HG03097 (cell line): ENCODE results near the gene STK39.

ENCODE experiments used
- ATAC-seq: cut with Tn5 transposase; IDR thresholded peaks from one replicate; pipeline ENCODE4 v1.9.1; 2021; ENCODE audit not compliant: unreplicated experiment, low FRiP score

Gene STK39

DNA sequence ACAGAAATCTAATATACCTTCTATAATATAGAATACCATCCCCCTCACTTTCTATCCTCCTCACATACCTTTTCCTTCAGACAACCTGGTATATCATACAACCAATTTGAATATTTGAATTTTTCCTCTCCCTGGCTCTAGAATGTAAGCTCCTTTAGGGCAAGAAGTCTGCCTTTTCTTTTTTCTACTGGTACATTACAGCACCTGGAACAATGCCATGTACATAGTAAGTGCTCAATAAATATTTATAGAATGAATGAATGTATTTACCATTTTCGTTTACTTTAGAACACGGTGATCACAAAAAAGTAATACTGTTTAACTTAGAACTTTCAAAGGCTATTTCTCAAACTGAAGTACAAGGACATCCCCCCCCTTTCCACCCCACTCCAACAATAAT is 187.6 kb downstream of the STK39 start:
- no peak for ATAC-seq

DNA sequence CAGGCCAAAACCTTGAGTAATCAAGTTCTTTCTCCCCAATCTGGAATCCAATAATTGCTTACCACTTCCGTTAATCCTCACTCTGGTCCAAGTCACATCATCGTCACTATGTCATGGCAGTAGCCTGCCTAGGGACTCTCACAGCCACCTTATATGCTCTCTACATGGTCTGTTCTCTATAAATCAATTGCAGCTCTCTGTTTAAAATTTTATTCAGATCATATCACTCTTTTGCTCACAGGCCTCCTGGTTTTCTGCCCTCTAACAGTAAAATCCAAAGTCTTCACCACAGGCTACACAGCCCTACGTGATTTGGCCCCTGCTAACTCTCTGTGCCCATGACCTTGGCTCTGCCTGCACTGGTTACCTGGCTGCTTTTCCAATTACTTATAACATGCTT is 188.7 kb downstream of the STK39 start:
- ATAC-seq: no peak

DNA sequence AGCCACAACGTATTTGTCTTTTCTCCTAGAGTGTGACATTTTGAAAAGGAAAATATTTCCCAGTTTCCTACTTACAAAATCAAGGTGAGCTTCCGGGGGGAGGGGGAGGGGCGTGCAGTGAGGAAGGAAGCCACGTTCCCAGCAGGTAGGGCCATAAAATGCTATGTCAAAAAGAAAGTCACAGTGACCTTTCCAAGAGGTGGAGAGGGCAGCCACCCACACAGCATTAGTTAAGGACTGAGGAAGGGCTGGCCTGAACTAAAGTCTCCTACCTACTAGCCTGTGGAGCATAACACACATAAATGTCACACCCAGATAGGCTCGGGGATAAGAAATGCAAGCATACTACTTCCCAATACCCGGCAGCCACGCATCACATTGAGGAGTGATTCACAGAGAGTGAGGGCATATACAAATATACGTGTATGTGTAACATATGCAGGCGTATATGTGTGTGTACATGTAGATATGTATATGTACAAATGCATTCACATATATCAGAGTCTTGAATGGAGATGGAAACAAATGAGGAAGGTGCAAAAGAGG is 191.1 kb downstream of the STK39 start:
- ATAC-seq: no peak

DNA sequence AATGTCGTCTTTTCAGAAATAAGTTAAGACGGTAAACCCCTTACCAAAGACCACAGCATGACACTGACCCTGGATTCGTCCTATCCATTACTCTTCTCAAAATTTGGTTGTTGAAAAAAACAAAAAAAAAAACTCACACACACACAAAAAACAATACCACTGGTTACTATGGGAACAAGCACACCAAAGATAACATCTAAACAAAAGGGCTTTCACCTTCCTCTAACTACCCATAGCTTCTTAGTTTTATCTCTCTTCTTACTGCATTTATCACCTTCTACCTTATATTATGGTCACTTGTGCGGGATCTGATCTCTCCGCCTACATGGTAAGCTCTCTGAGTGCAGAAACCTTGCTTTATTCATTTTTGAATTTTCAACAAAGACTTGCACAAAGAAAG is 192.7 kb downstream of the STK39 start:
- ATAC-seq: no peak

- no peak for ATAC-seq
These were observed 193.7 kb downstream of the STK39 start for GRCh38 chr2:168053676-168054075.

- ATAC-seq: no peak
These were observed 194.6 kb downstream of the STK39 start for GRCh38 chr2:168052773-168053172.

GRCh38 chr2:168050377-168050776 is 197.0 kb downstream of the STK39 start:
- no peak for ATAC-seq

DNA sequence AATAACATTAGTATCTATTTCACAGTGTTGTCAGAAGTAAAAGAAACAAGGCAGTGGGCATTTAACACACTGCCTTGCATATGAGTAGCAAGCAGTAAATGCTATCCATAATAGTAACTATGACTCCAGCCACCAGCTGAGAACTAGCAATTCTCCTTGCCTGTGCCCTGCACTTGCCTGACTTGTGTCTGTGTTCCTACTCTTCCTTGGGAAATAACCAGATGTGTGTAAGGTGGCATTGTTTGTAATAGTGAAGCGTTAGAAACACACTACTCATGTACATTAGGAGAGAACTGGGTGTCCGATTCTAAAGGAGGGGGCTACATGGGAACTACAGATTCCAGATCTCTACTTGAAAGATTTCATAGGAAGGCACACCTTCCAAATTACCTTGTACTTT is 197.8 kb downstream of the STK39 start:
- no peak for ATAC-seq

GRCh38 chr2:168047091-168047690 is 200.2 kb downstream of the STK39 start:
- ATAC-seq: no peak

- no peak for ATAC-seq
These were observed 202.8 kb downstream of the STK39 start for GRCh38 chr2:168044579-168044978.

- ATAC-seq: no peak
These were observed 203.2 kb downstream of the STK39 start for GRCh38 chr2:168044176-168044575.

- peak; percentile 99 for ATAC-seq
These were observed 205.1 kb downstream of the STK39 start for GRCh38 chr2:168042127-168042824.

DNA sequence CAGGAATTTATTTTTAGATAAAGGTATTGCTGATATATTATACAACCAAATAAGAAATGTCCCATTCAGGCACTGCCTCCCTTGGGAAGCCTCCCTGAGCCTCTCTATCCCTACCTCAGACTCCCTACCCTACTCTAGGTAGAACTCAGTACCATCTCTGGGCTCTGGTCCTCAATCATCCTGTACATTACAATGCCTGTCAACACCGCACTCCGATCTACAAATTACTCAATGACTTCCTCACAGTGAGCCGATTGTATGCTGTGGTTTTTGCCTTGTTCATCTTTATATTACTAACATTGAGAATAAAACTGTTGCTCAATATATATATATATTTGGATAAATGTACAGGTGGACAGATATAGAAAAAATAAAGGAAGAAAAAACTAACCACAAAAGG is 207.5 kb downstream of the STK39 start:
- no peak for ATAC-seq

DNA sequence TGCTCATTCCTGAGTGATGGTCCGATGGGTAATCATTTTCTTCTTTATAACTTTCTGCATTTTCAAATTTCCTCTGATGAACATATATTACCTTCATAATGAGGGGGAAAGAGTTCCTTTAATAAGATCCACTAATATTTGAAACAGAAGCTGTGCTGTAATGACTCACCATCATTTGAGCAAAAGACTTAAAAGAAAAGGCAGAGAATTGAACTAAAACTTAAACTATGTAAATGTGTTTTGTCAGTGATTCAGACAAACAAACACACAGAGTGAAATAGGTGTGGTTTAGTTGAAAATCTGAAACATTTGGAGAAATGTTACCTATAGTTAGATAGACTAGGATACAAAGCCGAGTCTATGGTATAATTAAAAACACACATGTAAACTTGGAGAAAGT is 209.6 kb downstream of the STK39 start:
- ATAC-seq: no peak

DNA sequence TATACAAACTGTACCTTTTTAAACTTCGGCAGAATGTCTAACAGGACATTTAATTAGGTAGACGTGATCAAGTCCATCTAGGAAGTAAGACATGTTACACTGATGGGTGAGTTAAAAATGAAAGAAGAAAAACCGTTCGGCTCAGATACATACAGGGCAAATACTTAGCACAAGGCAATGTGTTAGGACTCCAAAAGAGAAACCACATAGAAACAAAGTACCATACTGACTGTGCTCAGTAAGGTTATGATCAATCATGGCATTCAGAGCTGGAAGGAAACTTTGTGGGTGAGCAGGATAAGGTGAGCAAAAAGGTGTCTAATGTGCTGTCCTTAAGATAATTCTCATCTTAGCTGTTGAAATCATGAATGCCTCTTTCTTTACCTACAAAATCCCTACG is 211.9 kb downstream of the STK39 start:
- no peak for ATAC-seq

GRCh38 chr2:168034616-168035015 is 212.8 kb downstream of the STK39 start:
- ATAC-seq: no peak

GRCh38 chr2:168033966-168034365 is 213.4 kb downstream of the STK39 start:
- no peak for ATAC-seq

DNA sequence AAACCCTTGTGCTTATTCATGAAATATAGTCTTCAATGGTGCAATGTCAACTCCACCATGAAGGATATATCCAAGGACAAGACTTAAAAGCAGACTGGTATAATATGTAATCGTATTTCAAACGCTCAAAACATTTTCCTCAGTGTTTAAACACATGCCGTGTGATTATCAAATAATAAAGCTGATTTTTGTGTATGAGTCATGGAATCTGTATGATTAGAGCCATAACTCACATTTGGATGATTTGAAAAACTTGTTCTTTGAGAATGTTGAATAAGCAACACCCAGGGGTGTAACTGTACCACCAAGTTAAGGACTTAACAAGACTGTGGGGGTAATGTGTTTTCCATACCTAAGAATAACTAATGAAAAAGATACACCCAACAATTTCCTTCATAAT is 215.3 kb downstream of the STK39 start:
- ATAC-seq: no peak

- ATAC-seq: peak; percentile 86
These were observed 216.4 kb downstream of the STK39 start for GRCh38 chr2:168030862-168031624.

DNA sequence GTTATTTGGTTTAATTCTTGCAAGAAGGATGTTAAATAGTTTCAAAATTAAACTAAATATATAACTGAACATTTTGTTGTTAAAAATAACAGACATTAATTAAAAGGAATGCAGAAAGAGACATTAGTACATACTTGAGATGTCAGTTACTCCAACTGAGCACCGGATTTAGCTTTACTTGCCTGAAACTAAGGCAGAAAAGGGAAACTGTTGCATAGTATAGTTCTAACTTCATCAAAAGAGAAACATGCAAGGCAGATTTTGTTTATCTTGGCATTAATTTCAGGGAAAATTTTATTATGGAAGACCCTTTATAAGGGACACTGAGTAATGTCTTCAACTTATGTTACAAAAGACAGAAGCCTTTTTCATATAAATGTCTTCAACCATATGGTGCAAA is 218.3 kb downstream of the STK39 start:
- ATAC-seq: no peak

DNA sequence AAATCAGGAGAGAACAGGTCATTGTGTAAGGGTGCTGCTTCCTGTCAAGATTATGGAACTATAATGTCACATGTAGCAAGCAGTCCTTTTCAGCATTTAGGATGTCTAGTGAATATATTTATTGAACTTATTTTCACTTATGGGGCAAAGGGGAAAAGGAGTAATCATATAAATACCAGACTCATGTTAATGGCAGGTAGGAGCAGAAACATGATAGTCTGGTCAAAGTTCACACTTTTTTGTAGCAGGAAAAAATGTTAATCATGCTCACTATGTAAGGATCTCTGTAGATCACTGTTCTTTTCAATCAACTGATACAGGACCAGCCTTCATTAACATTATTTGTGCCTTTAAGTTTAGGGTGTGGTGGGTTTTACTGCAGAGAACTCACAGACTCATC is 219.0 kb downstream of the STK39 start:
- no peak for ATAC-seq
